Neutrophil (primary cell): Measurements from ENCODE around the gene SLC2A9.

Experiments
- H3K27ac ChIP-seq: fragments of 200-600 bp; sonication (generic); 2 replicates; pipeline ENCODE4 v1.5.1; 2016; ENCODE audit warnings: mild to moderate bottlenecking, moderate library complexity
- H3K27me3 ChIP-seq: fragments of 200-600 bp; sonication (generic); 2 replicates; pipeline ENCODE4 v1.6.0; 2016; ENCODE audit warnings: mild to moderate bottlenecking
- H3K36me3 ChIP-seq: fragments of 200-600 bp; sonication (generic); 2 replicates; pipeline ENCODE4 v1.5.1; 2017
- H3K4me1 ChIP-seq, 2 experiments: fragments of 200-600 bp in 1 of 2; sonication (generic) in 1 of 2; 1 replicate in 1 of 2; 2 replicates in 1 of 2; pipeline versions ENCODE4 v1.5.1 to v1.6.1; 2013 to 2016; ENCODE audit warnings: low read depth in 1 of 2, low read length in 1 of 2, mild to moderate bottlenecking in 1 of 2, moderate library complexity in 1 of 2; ENCODE audit not compliant: control insufficient read depth in 1 of 2, insufficient read depth in 1 of 2
- H3K4me3 ChIP-seq, 2 experiments: fragments of 200-600 bp in 1 of 2; sonication (generic) in 1 of 2; 1 replicate in 1 of 2; 2 replicates in 1 of 2; pipeline ENCODE4 v1.5.1; 2013 to 2016; ENCODE audit warnings: low read depth in 1 of 2, low read length in 1 of 2, mild to moderate bottlenecking in 1 of 2, moderate library complexity in 1 of 2
- H3K9me3 ChIP-seq: fragments of 200-600 bp; sonication (generic); 2 replicates; pipeline ENCODE4 v1.5.1; 2016
- TF ChIP-seq, protein P1 (sequence below): fragments of 200-600 bp; sonication (generic); IDR thresholded peaks from 2 replicates; pipeline ENCODE4 v1.5.1; 2016; ENCODE audit warnings: antibody characterized with exemption

The SLC2A9 gene

DNA sequence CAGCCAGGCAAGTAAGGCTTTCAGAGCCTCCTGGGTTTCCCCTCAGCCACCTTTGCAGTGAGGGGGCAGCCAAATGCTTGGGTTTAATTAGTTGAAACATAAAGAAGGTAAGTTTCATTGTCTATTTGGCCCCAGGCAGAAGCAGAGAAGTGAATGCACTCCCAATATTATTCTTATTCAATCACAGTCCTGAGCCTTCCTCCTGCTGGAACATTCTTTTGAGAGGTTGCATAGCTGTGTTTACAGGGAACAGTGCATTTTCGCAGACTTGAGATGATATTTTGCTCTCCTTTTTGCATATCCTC, 13.9 kb downstream of the SLC2A9 start:
- peaks cover 29 to 37% of the 10 kb centered on the region in 2 experiments for H3K4me1 ChIP-seq
- TF ChIP-seq, protein P1, sequence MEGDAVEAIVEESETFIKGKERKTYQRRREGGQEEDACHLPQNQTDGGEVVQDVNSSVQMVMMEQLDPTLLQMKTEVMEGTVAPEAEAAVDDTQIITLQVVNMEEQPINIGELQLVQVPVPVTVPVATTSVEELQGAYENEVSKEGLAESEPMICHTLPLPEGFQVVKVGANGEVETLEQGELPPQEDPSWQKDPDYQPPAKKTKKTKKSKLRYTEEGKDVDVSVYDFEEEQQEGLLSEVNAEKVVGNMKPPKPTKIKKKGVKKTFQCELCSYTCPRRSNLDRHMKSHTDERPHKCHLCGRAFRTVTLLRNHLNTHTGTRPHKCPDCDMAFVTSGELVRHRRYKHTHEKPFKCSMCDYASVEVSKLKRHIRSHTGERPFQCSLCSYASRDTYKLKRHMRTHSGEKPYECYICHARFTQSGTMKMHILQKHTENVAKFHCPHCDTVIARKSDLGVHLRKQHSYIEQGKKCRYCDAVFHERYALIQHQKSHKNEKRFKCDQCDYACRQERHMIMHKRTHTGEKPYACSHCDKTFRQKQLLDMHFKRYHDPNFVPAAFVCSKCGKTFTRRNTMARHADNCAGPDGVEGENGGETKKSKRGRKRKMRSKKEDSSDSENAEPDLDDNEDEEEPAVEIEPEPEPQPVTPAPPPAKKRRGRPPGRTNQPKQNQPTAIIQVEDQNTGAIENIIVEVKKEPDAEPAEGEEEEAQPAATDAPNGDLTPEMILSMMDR, result no peak

DNA sequence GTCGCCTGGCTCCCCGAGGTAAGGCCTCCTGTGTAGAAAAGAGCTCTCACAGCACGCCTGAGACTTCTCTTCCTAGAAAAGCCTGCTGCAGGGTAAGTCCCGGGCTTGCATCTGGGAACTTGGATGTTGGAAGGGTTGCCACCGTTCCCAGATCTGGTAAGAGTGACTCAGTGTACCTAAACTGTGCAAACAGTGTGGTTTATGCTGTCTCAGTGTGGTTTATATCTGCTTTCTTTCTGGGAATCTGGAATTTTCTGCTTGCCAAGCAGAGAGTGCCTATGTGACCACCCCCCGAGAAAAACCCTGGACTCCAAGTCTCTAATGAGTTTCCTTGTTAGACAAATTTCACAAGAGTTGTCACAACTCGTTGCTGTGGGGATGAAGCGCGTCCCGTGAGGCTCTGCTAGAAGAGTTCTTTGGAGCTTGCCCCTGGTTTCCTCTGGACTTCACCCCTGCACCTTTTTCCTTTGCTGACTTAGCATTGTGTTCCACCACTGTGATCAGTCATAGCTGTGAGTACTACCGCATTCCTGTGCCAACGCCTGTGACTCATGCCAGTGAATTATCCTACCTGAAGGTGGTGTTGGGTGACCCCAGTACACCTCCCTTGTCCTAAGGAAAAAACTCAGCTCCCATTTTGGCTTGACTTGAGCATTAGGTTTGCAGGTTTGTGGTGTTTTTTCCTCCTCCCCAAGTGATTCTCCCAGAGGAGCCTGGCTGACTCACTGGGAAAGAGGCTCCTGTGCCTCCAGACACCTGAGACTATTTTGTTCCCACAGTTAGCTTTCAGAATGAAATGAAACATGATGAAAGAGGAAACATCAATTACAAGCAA, 14.5 kb downstream of the SLC2A9 start:
- Histone ChIP-seq H3K4me1 (peaks cover 29 to 32% of the 10 kb centered on the region in 2 experiments), H3K27me3 (no peaks in the 10 kb centered on the region), H3K36me3 (no peaks in the 10 kb centered on the region), H3K4me3 (no peak overlapping the region), H3K9me3 (no peaks in the 10 kb centered on the region), H3K27ac (peak overlapping the region; percentile 70)
- TF ChIP-seq, protein P1, result no peak

More for the DNA sequence above, 13.9 kb downstream of the SLC2A9 start:
- Histone ChIP-seq H3K27me3 (no peaks in the 10 kb centered on the region), H3K4me3 (no peak overlapping the region), H3K36me3 (no peaks in the 10 kb centered on the region), H3K27ac (peak overlapping the region; percentile 70), H3K9me3 (no peaks in the 10 kb centered on the region)

DNA sequence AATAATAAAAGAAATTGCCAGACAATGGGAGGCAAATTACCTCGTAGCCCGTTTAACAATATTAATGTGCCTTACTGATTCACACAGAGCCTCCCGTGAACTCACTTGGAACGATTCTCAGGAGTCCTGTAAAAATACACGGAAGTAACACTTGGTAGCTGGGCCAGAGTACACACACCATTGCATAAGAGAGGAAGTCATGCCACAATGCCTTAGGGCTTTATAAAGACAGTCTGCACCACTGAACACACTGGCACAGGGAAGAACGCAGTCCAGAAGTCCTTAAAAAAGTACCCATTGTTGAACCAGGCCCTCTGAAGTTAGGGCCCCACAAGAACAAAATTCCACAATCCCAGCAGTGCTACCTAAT, 15.1 kb downstream of the SLC2A9 start:
- Histone ChIP-seq H3K36me3 (no peaks in the 10 kb centered on the region), H3K27me3 (no peaks in the 10 kb centered on the region), H3K4me3 (no peak overlapping the region), H3K27ac (peak overlapping the region; percentile 70), H3K4me1 (peaks cover 29% of the 10 kb centered on the region in 2 experiments), H3K9me3 (no peaks in the 10 kb centered on the region)
- TF ChIP-seq, protein P1, result no peak

DNA sequence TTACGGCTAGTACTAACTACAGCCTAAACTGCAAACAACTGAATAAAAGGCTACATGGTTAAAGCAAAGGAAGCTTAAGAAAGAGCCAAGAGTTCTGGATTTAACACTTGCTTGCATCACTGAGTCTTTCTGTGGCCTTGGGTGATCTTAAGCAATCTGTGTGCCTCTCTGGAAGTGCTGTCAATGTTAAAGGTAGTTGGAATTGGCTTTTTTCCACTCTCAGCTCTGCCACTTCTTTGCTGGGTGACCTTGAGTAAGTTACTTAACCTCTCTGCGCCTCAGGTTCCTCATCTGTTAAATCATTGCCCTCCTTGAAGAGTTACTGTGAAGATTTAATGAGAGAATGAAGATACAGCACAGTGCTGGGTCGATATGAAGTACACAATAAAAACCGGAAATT, 15.7 kb downstream of the SLC2A9 start:
- Histone ChIP-seq H3K9me3 (no peaks in the 10 kb centered on the region), H3K4me3 (no peak overlapping the region), H3K36me3 (no peaks in the 10 kb centered on the region), H3K4me1 (peaks cover 29% of the 10 kb centered on the region in 2 experiments), H3K27ac (peak overlapping the region; percentile 70), H3K27me3 (no peaks in the 10 kb centered on the region)
- TF ChIP-seq, protein P1, result no peak

DNA sequence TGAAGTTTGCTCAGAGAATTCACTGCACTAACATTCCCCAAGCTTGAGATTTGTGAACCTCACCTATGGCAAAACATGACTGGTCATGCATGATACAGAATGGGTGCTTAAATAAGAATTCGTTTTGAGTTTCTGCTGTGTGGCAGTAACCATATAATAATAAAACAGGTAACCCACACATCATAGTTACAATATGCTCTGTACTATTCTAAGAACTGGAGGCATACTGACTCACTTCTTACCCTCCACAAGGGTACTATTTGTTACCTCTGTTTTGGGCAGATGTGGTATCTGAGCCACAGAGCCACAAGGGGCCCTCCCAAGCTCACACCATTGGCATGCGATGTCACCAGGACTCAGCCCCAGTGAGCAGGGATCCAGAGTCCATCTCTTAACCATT, 17.6 kb downstream of the SLC2A9 start:
- no peaks in the 10 kb centered on the region for H3K36me3 ChIP-seq
- TF ChIP-seq, protein P1, result no peak
- no peaks in the 10 kb centered on the region for H3K27me3 ChIP-seq
- H3K27ac ChIP-seq, result no peak overlapping the region
- peaks cover 29% of the 10 kb centered on the region in 2 experiments for H3K4me1 ChIP-seq
- no peaks in the 10 kb centered on the region for H3K9me3 ChIP-seq
- no peak overlapping the region for H3K4me3 ChIP-seq
